ENCODE results near the gene FTH1.
"Not testable (repeated sequence)": the region's sequence is repeated elsewhere in the genome, so short reads cannot be mapped to it uniquely, and the experiment has no call there.

FTH1 gene

GRCh38 chr11:61967924-61968757, 707 bp upstream of the FTH1 start:
- H3K79me2 ChIP-seq = peaks cover 6% of the 10 kb centered on the region
- H3K9ac ChIP-seq = peak overlapping the region; percentile 94
- H3K27me3 ChIP-seq (ENCODE audit: control insufficient read depth, insufficient read depth, low read length) = no peaks in the 10 kb centered on the region
- H3K4me2 ChIP-seq (ENCODE audit: low read length) = peak overlapping the region; percentile 68
- H3K36me3 ChIP-seq (ENCODE audit: control insufficient read depth, insufficient read depth, low read length) = no peaks in the 10 kb centered on the region
- H3K4me3 ChIP-seq (ENCODE audit: low read depth, low read length) = peak overlapping the region; percentile 71
- peaks cover 24% of the 10 kb centered on the region for H3K4me1 ChIP-seq
- H2AFZ ChIP-seq = peak overlapping the region; percentile 82
- no peaks in the 10 kb centered on the region for H3K9me3 ChIP-seq (ENCODE audit: control insufficient read depth, low read length)
- H3K27ac ChIP-seq = peak overlapping the region; percentile 99
- TF ChIP-seq CTCF (IDR thresholded peaks at IDR 0.05) = no peak

GRCh38 chr11:61966734-61967115, 709 bp downstream of the FTH1 start:
- H3K4me3 ChIP-seq (ENCODE audit: low read depth, low read length) = peak overlapping the region; percentile 97
- H3K9me3 ChIP-seq (ENCODE audit: control insufficient read depth, low read length) = no peaks in the 10 kb centered on the region
- no peaks in the 10 kb centered on the region for H3K27me3 ChIP-seq (ENCODE audit: control insufficient read depth, insufficient read depth, low read length)
- peak overlapping the region; percentile 84 for H3K4me2 ChIP-seq (ENCODE audit: low read length)
- peak overlapping the region; percentile 99 for H3K27ac ChIP-seq
- H3K9ac ChIP-seq = peak overlapping the region; percentile 13
- no peak overlapping the region for H2AFZ ChIP-seq
- no peaks in the 10 kb centered on the region for H3K36me3 ChIP-seq (ENCODE audit: control insufficient read depth, insufficient read depth, low read length)
- H3K4me1 ChIP-seq = peaks cover 15% of the 10 kb centered on the region
- TF ChIP-seq CTCF (IDR thresholded peaks at IDR 0.05) = no peak
- H3K79me2 ChIP-seq = peaks cover 9% of the 10 kb centered on the region

GRCh38 chr11:61964666-61965271, 2.7 kb downstream of the FTH1 start:
- peak overlapping the region; percentile 97 for H3K4me3 ChIP-seq (ENCODE audit: low read depth, low read length)
- H3K27me3 ChIP-seq (ENCODE audit: control insufficient read depth, insufficient read depth, low read length); H3K79me2 ChIP-seq; H2AFZ ChIP-seq; H3K9ac ChIP-seq; H3K4me1 ChIP-seq; H3K36me3 ChIP-seq (ENCODE audit: control insufficient read depth, insufficient read depth, low read length); H3K9me3 ChIP-seq (ENCODE audit: control insufficient read depth, low read length): not testable (repeated sequence)
- peak overlapping the region; percentile 99 for H3K27ac ChIP-seq
- H3K4me2 ChIP-seq (ENCODE audit: low read length) = peak overlapping the region; percentile 84

- Histone ChIP-seq H3K79me2 (peaks cover 9% of the 10 kb centered on the region), H3K4me3 (ENCODE audit: low read depth, low read length) (peak overlapping the region; percentile 4), H3K9ac (no peak overlapping the region), H3K27ac (peak overlapping the region; percentile 99), H3K4me1 (peaks cover 6% of the 10 kb centered on the region), H3K27me3 (ENCODE audit: control insufficient read depth, insufficient read depth, low read length) (no peaks in the 10 kb centered on the region), H3K36me3 (ENCODE audit: control insufficient read depth, insufficient read depth, low read length) (no peaks in the 10 kb centered on the region), H3K9me3 (ENCODE audit: control insufficient read depth, low read length) (no peaks in the 10 kb centered on the region), H2AFZ (no peak overlapping the region), H3K4me2 (ENCODE audit: low read length) (peak overlapping the region; percentile 17)
- TF ChIP-seq CTCF (IDR thresholded peaks at IDR 0.05) = no peak
These were observed 3.3 kb downstream of the FTH1 start for GRCh38 chr11:61964058-61964665.

GRCh38 chr11:61963282-61964057, 4.0 kb downstream of the FTH1 start:
- Histone ChIP-seq H3K36me3 (ENCODE audit: control insufficient read depth, insufficient read depth, low read length) (no peaks in the 10 kb centered on the region), H3K4me1 (peaks cover 6% of the 10 kb centered on the region), H3K4me3 (ENCODE audit: low read depth, low read length) (peak overlapping the region; percentile 4)

More at GRCh38 chr11:61963282-61964057, 4.0 kb downstream of the FTH1 start:
- Histone ChIP-seq H3K27ac (peak overlapping the region; percentile 99), H3K27me3 (ENCODE audit: control insufficient read depth, insufficient read depth, low read length) (no peaks in the 10 kb centered on the region), H3K9ac (no peak overlapping the region), H3K9me3 (ENCODE audit: control insufficient read depth, low read length) (no peaks in the 10 kb centered on the region), H2AFZ (no peak overlapping the region), H3K79me2 (peaks cover 9% of the 10 kb centered on the region), H3K4me2 (ENCODE audit: low read length) (peak overlapping the region; percentile 17)
- no peak for TF ChIP-seq CTCF (IDR thresholded peaks at IDR 0.05)

Measured in parathyroid adenoma (tissue), 2 donors.